SU-DHL-6 (cell line): ENCODE results near the gene NPDC1.

Experiments used
- H2AFZ ChIP-seq: fragments of 200-600 bp; sonication (generic); 2 replicates; pipeline ENCODE4 v1.6.1; 2014; ENCODE audit warnings: low read depth, mild to moderate bottlenecking, moderate library complexity, mixed read lengths, antibody characterized with exemption, low read length; ENCODE audit not compliant: severe bottlenecking
- H3F3A ChIP-seq: fragments of 200-600 bp; shearing (Covaris generic); 2 replicates; pipeline ENCODE4 v1.6.0; 2016; ENCODE audit warnings: antibody characterized with exemption, mild to moderate bottlenecking; ENCODE audit not compliant: insufficient read depth
- H3K27ac ChIP-seq: fragments of 200-600 bp; sonication (generic); 2 replicates; pipeline ENCODE4 v1.5.1; 2016; ENCODE audit warnings: low read depth, mild to moderate bottlenecking, low read length, moderate library complexity, mixed read lengths
- H3K27me3 ChIP-seq: fragments of 200-600 bp; sonication (generic), shearing (Covaris generic); 2 replicates; pipeline ENCODE4 v1.6.0; 2014; ENCODE audit warnings: mild to moderate bottlenecking, low read length
- H3K36me3 ChIP-seq: fragments of 200-600 bp; sonication (generic); 2 replicates; pipeline ENCODE4 v1.6.1; 2014; ENCODE audit warnings: mild to moderate bottlenecking, low read length, mixed read lengths
- H3K4me2 ChIP-seq: fragments of 300-600, 200-600 bp; shearing (Covaris generic), sonication (generic); 2 replicates; pipeline ENCODE4 v1.6.0; 2014; ENCODE audit warnings: low read length, low read depth, mild to moderate bottlenecking; ENCODE audit not compliant: poor library complexity, severe bottlenecking
- H3K4me3 ChIP-seq: fragments of 200-600 bp; sonication (generic); 2 replicates; pipeline ENCODE4 v1.5.1; 2014; ENCODE audit warnings: antibody characterized with exemption, low read length, mild to moderate bottlenecking, mixed read lengths; ENCODE audit not compliant: insufficient read depth, poor library complexity, severe bottlenecking
- H3K79me2 ChIP-seq: fragments of 200-600 bp; sonication (generic); 2 replicates; pipeline ENCODE4 v1.6.1; 2014; ENCODE audit warnings: mild to moderate bottlenecking, low read length, moderate library complexity; ENCODE audit not compliant: insufficient read depth
- H3K9ac ChIP-seq: fragments of 200-600 bp; sonication (generic); 2 replicates; pipeline ENCODE4 v1.7.0; 2014; ENCODE audit warnings: mild to moderate bottlenecking, low read length
- H3K9me2 ChIP-seq: fragments of 200-600 bp; sonication (generic); replicated peaks from 2 replicates; pipeline ENCODE4 v1.6.1; 2014; ENCODE audit warnings: low read length; ENCODE audit not compliant: insufficient read depth
- H3K9me3 ChIP-seq: fragments of 200-600 bp; sonication (generic); 2 replicates; pipeline ENCODE4 v1.6.1; 2014; ENCODE audit warnings: low read length, mixed read lengths; ENCODE audit not compliant: insufficient read depth
- H4K20me1 ChIP-seq: fragments of 200-600 bp; sonication (generic); 2 replicates; pipeline ENCODE4 v1.6.1; 2014; ENCODE audit warnings: low read depth, mild to moderate bottlenecking, antibody characterized with exemption, low read length, moderate library complexity, mixed read lengths
- CTCF ChIP-seq: fragments of 200-600 bp; sonication (generic); IDR thresholded peaks from one replicate; pipeline ENCODE4 v1.5.1; 2017; ENCODE audit warnings: antibody characterized with exemption, mild to moderate bottlenecking, low read length, moderate library complexity; ENCODE audit not compliant: insufficient read depth, poor library complexity, severe bottlenecking
- EZH2phosphoT487 ChIP-seq: fragments of 200-600 bp; sonication (generic), shearing (Covaris generic); conservative IDR thresholded peaks from 2 replicates; pipeline ENCODE4 v1.6.1; 2018; ENCODE audit warnings: mild to moderate bottlenecking, antibody characterized with exemption, low read length, moderate library complexity, mixed read lengths

The NPDC1 gene

GRCh38 chr9:137073992-137074399, 28.0 kb upstream of the NPDC1 start:
- Histone ChIP-seq H3K9me3 (no peaks in the 10 kb centered on the region), H3K4me2 (no peak overlapping the region), H3K4me3 (no peak overlapping the region), H3F3A (peaks cover 17% of the 10 kb centered on the region), H4K20me1 (no peaks in the 10 kb centered on the region), H3K27ac (no peak overlapping the region), H3K9me2 (no peaks in the 10 kb centered on the region), H3K79me2 (peaks cover 19% of the 10 kb centered on the region), H3K36me3 (no peaks in the 10 kb centered on the region), H3K9ac (no peak overlapping the region), H3K27me3 (no peaks in the 10 kb centered on the region), H2AFZ (no peak overlapping the region)
- TF ChIP-seq EZH2phosphoT487, result no peak
- no peak for TF ChIP-seq CTCF

- H2AFZ ChIP-seq, result no peak overlapping the region
- no peak overlapping the region for H3K27ac ChIP-seq
Measured at GRCh38 chr9:137071282-137071681, 25.3 kb upstream of the NPDC1 start.

GRCh38 chr9:137070906-137071275, 24.9 kb upstream of the NPDC1 start:
- Histone ChIP-seq H3K9me3 (no peaks in the 10 kb centered on the region), H3K27ac (peak overlapping the region; percentile 46), H3K27me3 (no peaks in the 10 kb centered on the region), H4K20me1 (no peaks in the 10 kb centered on the region), H3K4me3 (peak overlapping the region; percentile 83), H3K9ac (peak overlapping the region; percentile 80), H2AFZ (peak overlapping the region; percentile 63), H3F3A (peaks cover 18% of the 10 kb centered on the region), H3K4me2 (peak overlapping the region; percentile 79), H3K79me2 (peaks cover 12% of the 10 kb centered on the region), H3K9me2 (no peaks in the 10 kb centered on the region), H3K36me3 (no peaks in the 10 kb centered on the region)
- no peak for TF ChIP-seq CTCF
- TF ChIP-seq EZH2phosphoT487, result no peak

More at GRCh38 chr9:137071282-137071681, 25.3 kb upstream of the NPDC1 start:
- H3K9ac ChIP-seq, result peak overlapping the region; percentile 80
- no peaks in the 10 kb centered on the region for H3K36me3 ChIP-seq
- H3F3A ChIP-seq, result peaks cover 19% of the 10 kb centered on the region
- H3K4me2 ChIP-seq, result peak overlapping the region; percentile 79
- H3K9me3 ChIP-seq, result no peaks in the 10 kb centered on the region
- peak overlapping the region; percentile 83 for H3K4me3 ChIP-seq
- H3K27me3 ChIP-seq, result no peaks in the 10 kb centered on the region
- H3K79me2 ChIP-seq, result peaks cover 12% of the 10 kb centered on the region
- no peaks in the 10 kb centered on the region for H3K9me2 ChIP-seq
- H4K20me1 ChIP-seq, result no peaks in the 10 kb centered on the region
- no peak for TF ChIP-seq CTCF
- no peak for TF ChIP-seq EZH2phosphoT487
